Measurements from ENCODE around the gene WNT11.

DNA sequence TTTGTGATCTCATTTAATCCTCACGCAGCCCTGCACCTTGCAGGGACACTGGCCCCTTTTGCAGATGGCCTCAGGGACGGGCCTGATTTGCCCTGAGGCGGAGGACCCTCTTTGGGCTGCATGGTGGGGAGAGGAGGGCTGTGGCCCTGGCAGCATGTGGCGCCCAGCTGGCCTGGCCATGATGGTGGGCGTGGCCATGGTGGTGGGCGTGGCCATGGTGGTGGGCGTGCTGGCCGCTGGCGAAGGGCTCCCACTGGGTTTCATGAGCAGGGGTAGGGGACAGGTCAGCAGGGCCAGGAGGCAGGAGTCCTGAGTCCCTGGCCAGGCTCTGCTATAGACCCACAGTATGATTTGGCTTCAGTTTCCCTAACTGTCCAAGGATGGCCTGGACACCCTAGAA, 13.1 kb downstream of the WNT11 start:
- TF ChIP-seq, protein P1, sequence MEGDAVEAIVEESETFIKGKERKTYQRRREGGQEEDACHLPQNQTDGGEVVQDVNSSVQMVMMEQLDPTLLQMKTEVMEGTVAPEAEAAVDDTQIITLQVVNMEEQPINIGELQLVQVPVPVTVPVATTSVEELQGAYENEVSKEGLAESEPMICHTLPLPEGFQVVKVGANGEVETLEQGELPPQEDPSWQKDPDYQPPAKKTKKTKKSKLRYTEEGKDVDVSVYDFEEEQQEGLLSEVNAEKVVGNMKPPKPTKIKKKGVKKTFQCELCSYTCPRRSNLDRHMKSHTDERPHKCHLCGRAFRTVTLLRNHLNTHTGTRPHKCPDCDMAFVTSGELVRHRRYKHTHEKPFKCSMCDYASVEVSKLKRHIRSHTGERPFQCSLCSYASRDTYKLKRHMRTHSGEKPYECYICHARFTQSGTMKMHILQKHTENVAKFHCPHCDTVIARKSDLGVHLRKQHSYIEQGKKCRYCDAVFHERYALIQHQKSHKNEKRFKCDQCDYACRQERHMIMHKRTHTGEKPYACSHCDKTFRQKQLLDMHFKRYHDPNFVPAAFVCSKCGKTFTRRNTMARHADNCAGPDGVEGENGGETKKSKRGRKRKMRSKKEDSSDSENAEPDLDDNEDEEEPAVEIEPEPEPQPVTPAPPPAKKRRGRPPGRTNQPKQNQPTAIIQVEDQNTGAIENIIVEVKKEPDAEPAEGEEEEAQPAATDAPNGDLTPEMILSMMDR (IDR thresholded peaks at IDR 0.05), result no peak
- TF ChIP-seq EZH2 (IDR thresholded peaks at IDR 0.05), result no peak
